OCI-LY1 (cell line): Measurements from ENCODE around the gene PCDH15.

Experiments
- H2AFZ ChIP-seq: fragments of 200-600 bp; sonication (generic), shearing (Covaris generic); 2 replicates; pipeline ENCODE4 v1.6.0; 2014; ENCODE audit warnings: antibody characterized with exemption, mild to moderate bottlenecking, low read length
- H3F3A ChIP-seq: fragments of 200-600 bp; sonication (generic), shearing (Covaris generic); 2 replicates; pipeline ENCODE4 v1.6.0; 2014; ENCODE audit warnings: mild to moderate bottlenecking, antibody characterized with exemption, low read length, moderate library complexity; ENCODE audit not compliant: insufficient read depth
- H3K27ac ChIP-seq: fragments of 200-600 bp; sonication (generic); 2 replicates; pipeline ENCODE4 v1.5.1; 2014; ENCODE audit warnings: low read length, mixed run types, mild to moderate bottlenecking, low read depth; ENCODE audit not compliant: poor library complexity, severe bottlenecking
- H3K27me3 ChIP-seq: fragments of 200-600 bp; sonication (generic); 2 replicates; pipeline ENCODE4 v1.6.0; 2014; ENCODE audit warnings: antibody characterized with exemption, mild to moderate bottlenecking, low read length, moderate library complexity; ENCODE audit not compliant: insufficient read depth
- H3K36me3 ChIP-seq: fragments of 200-600 bp; sonication (generic); 2 replicates; pipeline ENCODE4 v1.6.1; 2014; ENCODE audit warnings: mild to moderate bottlenecking, antibody characterized with exemption, low read length, moderate library complexity, mixed read lengths; ENCODE audit not compliant: insufficient read depth
- H3K4me1 ChIP-seq: fragments of 200-600 bp; sonication (generic); 2 replicates; pipeline ENCODE4 v1.5.1; 2014; ENCODE audit warnings: mild to moderate bottlenecking, low read length, moderate library complexity; ENCODE audit not compliant: insufficient read depth, severe bottlenecking
- H3K4me2 ChIP-seq: fragments of 200-600 bp; sonication (generic), shearing (Covaris generic); 2 replicates; pipeline ENCODE4 v1.6.1; 2014; ENCODE audit warnings: low read length
- H3K4me3 ChIP-seq: fragments of 200-600 bp; sonication (generic); 2 replicates; pipeline ENCODE4 v1.5.1; 2014; ENCODE audit warnings: low read length, low read depth, mild to moderate bottlenecking, mixed read lengths; ENCODE audit not compliant: poor library complexity, severe bottlenecking
- H3K79me2 ChIP-seq: fragments of 200-600 bp; shearing (Covaris generic); 2 replicates; pipeline ENCODE4 v1.6.1; 2016; ENCODE audit warnings: mixed run types, low read length, mixed read lengths; ENCODE audit not compliant: insufficient read depth
- H3K9ac ChIP-seq: fragments of 200-600 bp; sonication (generic), shearing (Covaris generic); 2 replicates; pipeline ENCODE4 v1.6.1; 2014; ENCODE audit warnings: mild to moderate bottlenecking, low read length, mixed read lengths
- H3K9me2 ChIP-seq: fragments of 200-600 bp; sonication (generic), shearing (Covaris generic); 2 replicates; pipeline ENCODE4 v1.6.1; 2014; ENCODE audit warnings: low read depth, mild to moderate bottlenecking, low read length, mixed read lengths
- H3K9me3 ChIP-seq: fragments of 200-600 bp; shearing (Covaris generic); 2 replicates; pipeline ENCODE4 v1.6.1; 2014; ENCODE audit warnings: low read length, mixed read lengths
- H4K20me1 ChIP-seq: fragments of 200-600 bp; sonication (generic), shearing (Covaris generic); 2 replicates; pipeline ENCODE4 v1.6.0; 2016; ENCODE audit warnings: mild to moderate bottlenecking, low read length; ENCODE audit not compliant: insufficient read depth
- EZH2 ChIP-seq: fragments of 200-600 bp; sonication (generic), shearing (Covaris generic); IDR thresholded peaks from 2 replicates; pipeline ENCODE4 v1.8.0; 2017; ENCODE audit warnings: borderline replicate concordance, mixed run types, mild to moderate bottlenecking, antibody characterized with exemption, low read length, moderate library complexity, mixed read lengths
- TF ChIP-seq, protein P1 (sequence below): fragments of 200-600 bp; sonication (generic), shearing (Covaris generic); IDR thresholded peaks from 2 replicates; pipeline ENCODE4 v1.5.1; 2017; ENCODE audit warnings: mild to moderate bottlenecking, antibody characterized with exemption, low read length, moderate library complexity, mixed read lengths

The PCDH15 gene

DNA sequence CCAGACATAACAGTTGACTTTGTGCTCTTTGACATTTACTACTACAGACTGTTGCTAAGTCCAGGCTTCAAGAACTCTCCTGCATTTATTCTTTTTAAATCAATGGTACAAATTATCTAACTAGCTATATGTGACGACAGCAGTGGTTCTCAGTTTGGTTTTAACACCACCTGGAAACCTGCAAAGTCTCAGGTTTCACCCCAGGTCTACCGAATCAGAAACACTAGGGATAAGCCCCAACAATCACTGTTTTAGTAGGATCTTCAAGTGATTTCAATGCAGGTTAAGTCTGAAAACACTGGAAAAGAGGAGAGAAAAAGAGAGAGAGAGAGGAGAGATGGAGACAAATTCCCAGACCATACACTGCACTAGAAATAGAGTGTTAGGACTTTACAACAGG is 519.0 kb downstream of the PCDH15 start:
- H3K27me3 ChIP-seq: no peaks in the 10 kb centered on the region
- no peak overlapping the region for H3K27ac ChIP-seq
- no peak overlapping the region for H3K4me3 ChIP-seq
- TF ChIP-seq, protein P1, sequence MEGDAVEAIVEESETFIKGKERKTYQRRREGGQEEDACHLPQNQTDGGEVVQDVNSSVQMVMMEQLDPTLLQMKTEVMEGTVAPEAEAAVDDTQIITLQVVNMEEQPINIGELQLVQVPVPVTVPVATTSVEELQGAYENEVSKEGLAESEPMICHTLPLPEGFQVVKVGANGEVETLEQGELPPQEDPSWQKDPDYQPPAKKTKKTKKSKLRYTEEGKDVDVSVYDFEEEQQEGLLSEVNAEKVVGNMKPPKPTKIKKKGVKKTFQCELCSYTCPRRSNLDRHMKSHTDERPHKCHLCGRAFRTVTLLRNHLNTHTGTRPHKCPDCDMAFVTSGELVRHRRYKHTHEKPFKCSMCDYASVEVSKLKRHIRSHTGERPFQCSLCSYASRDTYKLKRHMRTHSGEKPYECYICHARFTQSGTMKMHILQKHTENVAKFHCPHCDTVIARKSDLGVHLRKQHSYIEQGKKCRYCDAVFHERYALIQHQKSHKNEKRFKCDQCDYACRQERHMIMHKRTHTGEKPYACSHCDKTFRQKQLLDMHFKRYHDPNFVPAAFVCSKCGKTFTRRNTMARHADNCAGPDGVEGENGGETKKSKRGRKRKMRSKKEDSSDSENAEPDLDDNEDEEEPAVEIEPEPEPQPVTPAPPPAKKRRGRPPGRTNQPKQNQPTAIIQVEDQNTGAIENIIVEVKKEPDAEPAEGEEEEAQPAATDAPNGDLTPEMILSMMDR: no peak
- TF ChIP-seq EZH2: no peak
- H4K20me1 ChIP-seq: no peaks in the 10 kb centered on the region
- H3K36me3 ChIP-seq: no peaks in the 10 kb centered on the region
- H3K79me2 ChIP-seq: no peaks in the 10 kb centered on the region
- H3K9me2 ChIP-seq: no peaks in the 10 kb centered on the region
- no peaks in the 10 kb centered on the region for H3K4me1 ChIP-seq
- H3K4me2 ChIP-seq: no peak overlapping the region
- H3K9me3 ChIP-seq: no peaks in the 10 kb centered on the region
- H3K9ac ChIP-seq: no peak overlapping the region
- H3F3A ChIP-seq: no peaks in the 10 kb centered on the region
- no peak overlapping the region for H2AFZ ChIP-seq

DNA sequence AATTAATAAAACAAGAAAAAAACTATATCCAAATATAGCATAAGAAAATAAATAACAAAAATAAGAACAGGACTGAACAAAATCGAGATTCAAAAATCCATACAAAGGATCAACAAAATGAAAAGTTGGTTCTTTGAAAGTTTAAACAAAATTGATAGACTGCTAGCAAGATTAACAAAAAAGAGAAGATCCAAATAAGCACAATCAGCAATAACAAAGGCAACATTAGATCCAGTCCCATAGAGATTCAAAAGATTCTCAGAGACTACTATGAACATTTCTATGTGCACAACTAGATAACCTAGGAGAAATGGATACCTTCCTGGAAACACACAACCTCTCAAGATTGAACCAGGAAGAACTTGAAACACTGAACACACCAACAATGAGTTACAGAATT is 534.6 kb downstream of the PCDH15 start:
- Histone ChIP-seq H4K20me1 (no peaks in the 10 kb centered on the region), H3F3A (no peaks in the 10 kb centered on the region), H3K4me1 (no peaks in the 10 kb centered on the region), H3K79me2 (no peaks in the 10 kb centered on the region), H2AFZ (no peak overlapping the region), H3K27ac (no peak overlapping the region), H3K27me3 (no peaks in the 10 kb centered on the region), H3K4me3 (no peak overlapping the region), H3K4me2 (no peak overlapping the region), H3K9ac (no peak overlapping the region), H3K9me3 (no peaks in the 10 kb centered on the region), H3K9me2 (no peaks in the 10 kb centered on the region), H3K36me3 (no peaks in the 10 kb centered on the region)
- no peak for TF ChIP-seq EZH2
- TF ChIP-seq, protein P1: no peak

GRCh38 chr10:54262726-54263125 is 538.3 kb downstream of the PCDH15 start:
- no peaks in the 10 kb centered on the region for H3K4me1 ChIP-seq

More at GRCh38 chr10:54262726-54263125, 538.3 kb downstream of the PCDH15 start:
- Histone ChIP-seq H3K9me3 (no peaks in the 10 kb centered on the region), H3K27me3 (no peaks in the 10 kb centered on the region), H3K9me2 (no peaks in the 10 kb centered on the region), H3K4me2 (no peak overlapping the region), H3K4me3 (no peak overlapping the region), H3K27ac (no peak overlapping the region), H4K20me1 (no peaks in the 10 kb centered on the region), H3K36me3 (no peaks in the 10 kb centered on the region), H3K9ac (no peak overlapping the region), H3F3A (no peaks in the 10 kb centered on the region), H3K79me2 (no peaks in the 10 kb centered on the region), H2AFZ (no peak overlapping the region)
- TF ChIP-seq, protein P1: no peak
- TF ChIP-seq EZH2: no peak
